Dendritic cell treated with granulocyte-macrophage colony-stimulating factor and Interleukin-4, amounts not matched to agents 40 ng/mL and 50 ng/mL, for 4 days (primary cell): ENCODE measurements around the gene PSTPIP1.

Experiments
- H3K27ac Mint-ChIP-seq: one replicate; pipeline ENCODE4 v1.8.0; 2022; ENCODE audit warnings: mild to moderate bottlenecking, mixed read lengths
- H3K27me3 Mint-ChIP-seq: one replicate; pipeline ENCODE4 v1.8.0; 2022; ENCODE audit warnings: mild to moderate bottlenecking, mixed read lengths
- H3K36me3 Mint-ChIP-seq: one replicate; pipeline ENCODE4 v1.8.0; 2022; ENCODE audit warnings: low read depth, mixed read lengths
- H3K4me1 Mint-ChIP-seq: one replicate; pipeline ENCODE4 v1.8.0; 2022; ENCODE audit warnings: low read depth, mixed read lengths
- H3K4me3 Mint-ChIP-seq: one replicate; pipeline ENCODE4 v1.8.0; 2022; ENCODE audit warnings: mild to moderate bottlenecking, moderate library complexity, mixed read lengths
- H3K9me3 Mint-ChIP-seq: one replicate; pipeline ENCODE4 v1.8.0; 2022; ENCODE audit warnings: mixed read lengths
- intact Hi-C: fragments of 100-400 bp; cut with micrococcal nuclease; formaldehyde crosslinking; loops from one replicate; pipeline ENCODE4 v1.15.0; 2022

PSTPIP1 gene

GRCh38 chr15:77039217-77039533 is 44.2 kb downstream of the PSTPIP1 start:
- Mint-ChIP-seq H3K4me1 (peaks cover 20% of the 10 kb centered on the region), H3K27ac (no peak overlapping the region), H3K9me3 (no peaks in the 10 kb centered on the region), H3K27me3 (no peaks in the 10 kb centered on the region), H3K4me3 (no peak overlapping the region), H3K36me3 (peaks cover 61% of the 10 kb centered on the region)
- intact Hi-C loops, result no loop called here

- Mint-ChIP-seq H3K36me3 (peaks cover 61% of the 10 kb centered on the region), H3K4me1 (peaks cover 20% of the 10 kb centered on the region), H3K27me3 (no peaks in the 10 kb centered on the region), H3K27ac (no peak overlapping the region), H3K9me3 (no peaks in the 10 kb centered on the region), H3K4me3 (no peak overlapping the region)
- intact Hi-C loops, result loop anchor here (10.0 kb wide), 1 partner anchor 55 kb away; no protein-coding TSS in a partner anchor
These were observed 44.9 kb downstream of the PSTPIP1 start for GRCh38 chr15:77039848-77040247.

DNA sequence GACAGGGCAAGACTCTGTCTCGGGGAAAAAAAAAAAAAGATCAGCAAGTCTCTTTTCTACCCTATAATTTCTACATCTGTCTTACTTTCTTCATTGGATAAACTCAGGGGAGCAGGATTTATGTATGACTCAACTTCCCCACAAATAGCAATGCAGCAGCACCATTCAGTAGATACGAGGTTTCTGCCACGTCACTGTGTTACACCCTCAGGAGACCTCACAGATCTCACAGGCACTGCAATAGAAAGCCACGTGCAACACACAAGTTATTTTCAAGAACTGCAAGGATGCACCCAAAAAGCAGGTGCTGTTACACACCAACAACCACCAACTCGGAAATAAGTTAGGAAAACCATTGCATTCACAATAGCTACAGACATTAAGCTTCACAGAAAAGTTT is 45.7 kb downstream of the PSTPIP1 start:
- Mint-ChIP-seq H3K27ac (no peak overlapping the region), H3K9me3 (no peaks in the 10 kb centered on the region), H3K4me3 (no peak overlapping the region), H3K36me3 (peaks cover 61% of the 10 kb centered on the region), H3K4me1 (peaks cover 28% of the 10 kb centered on the region), H3K27me3 (no peaks in the 10 kb centered on the region)
- intact Hi-C loops, result loop anchor here (10.0 kb wide), 1 partner anchor 54 kb away; no protein-coding TSS in a partner anchor

DNA sequence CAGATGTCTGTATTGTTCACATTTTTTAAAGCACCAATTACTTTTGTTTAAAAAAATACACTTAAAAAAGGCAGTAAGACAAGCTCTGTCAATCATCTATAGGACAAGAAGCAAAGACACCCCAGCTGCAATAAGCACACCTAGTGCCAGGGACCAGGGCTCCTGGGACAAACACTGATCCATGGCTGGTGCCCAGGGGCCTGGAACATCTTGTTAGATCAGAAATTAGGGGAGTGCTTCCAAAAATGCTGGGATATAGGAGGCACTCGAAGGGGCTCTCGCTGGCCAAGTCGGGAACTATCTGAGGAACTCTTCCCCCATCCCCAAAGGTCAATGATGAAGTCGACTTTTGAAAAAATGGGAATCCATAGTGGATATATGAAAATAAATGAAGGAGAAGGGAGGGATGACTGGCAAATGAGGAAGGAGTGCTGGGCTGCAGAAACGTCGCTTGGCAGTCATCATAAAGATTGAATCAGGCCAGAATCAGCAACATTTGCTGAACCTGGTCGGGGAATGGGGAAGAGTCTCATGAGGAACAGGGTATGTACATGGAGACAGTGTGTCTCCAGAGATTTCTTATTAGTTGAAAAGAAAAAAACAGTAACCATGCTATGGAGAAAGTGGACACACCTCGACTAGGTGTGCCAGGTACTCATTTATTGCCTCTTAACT is 47.5 kb downstream of the PSTPIP1 start:
- Mint-ChIP-seq H3K4me1 (peaks cover 28% of the 10 kb centered on the region), H3K4me3 (no peak overlapping the region), H3K9me3 (no peaks in the 10 kb centered on the region), H3K27ac (peak overlapping the region; percentile 52), H3K36me3 (peaks cover 60% of the 10 kb centered on the region), H3K27me3 (no peaks in the 10 kb centered on the region)
- intact Hi-C loops, result loop anchor here (10.0 kb wide), 1 partner anchor 52 kb away; no protein-coding TSS in a partner anchor

- intact Hi-C loops, result loop anchor here (10.0 kb wide), 1 partner anchor 52 kb away; no protein-coding TSS in a partner anchor
- no peak overlapping the region for H3K4me3 Mint-ChIP-seq
- no peaks in the 10 kb centered on the region for H3K9me3 Mint-ChIP-seq
- H3K36me3 Mint-ChIP-seq, result peaks cover 61% of the 10 kb centered on the region
- H3K27ac Mint-ChIP-seq, result peak overlapping the region; percentile 52
- no peaks in the 10 kb centered on the region for H3K27me3 Mint-ChIP-seq
- peaks cover 28% of the 10 kb centered on the region for H3K4me1 Mint-ChIP-seq
These were observed 48.3 kb downstream of the PSTPIP1 start for GRCh38 chr15:77042955-77043920.

GRCh38 chr15:77044228-77045042 is 49.5 kb downstream of the PSTPIP1 start:
- no peaks in the 10 kb centered on the region for H3K27me3 Mint-ChIP-seq
- H3K36me3 Mint-ChIP-seq, result peaks cover 69% of the 10 kb centered on the region
- H3K4me1 Mint-ChIP-seq, result peaks cover 28% of the 10 kb centered on the region
- intact Hi-C loops, result loop anchor here (10.0 kb wide), 1 partner anchor 50 kb away; no protein-coding TSS in a partner anchor
- no peak overlapping the region for H3K27ac Mint-ChIP-seq
- H3K4me3 Mint-ChIP-seq, result no peak overlapping the region
- no peaks in the 10 kb centered on the region for H3K9me3 Mint-ChIP-seq

DNA sequence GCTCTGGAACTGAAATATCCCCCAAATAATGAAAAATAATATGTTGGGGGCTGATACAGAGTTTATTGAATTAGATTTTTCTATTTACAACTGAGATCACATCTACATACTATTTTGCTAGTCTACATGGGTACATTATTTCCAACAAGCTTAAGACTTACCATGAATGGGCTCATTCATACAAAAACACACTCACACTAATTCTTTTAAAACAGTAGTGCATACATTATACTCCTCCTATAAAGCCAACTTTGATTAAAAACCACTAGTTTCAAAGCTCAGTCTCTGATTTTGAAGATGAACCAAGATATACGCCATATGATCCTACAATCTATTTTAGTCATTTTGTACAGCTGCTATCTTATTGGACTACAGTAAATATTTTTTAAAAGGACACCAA is 51.1 kb downstream of the PSTPIP1 start:
- Mint-ChIP-seq H3K27me3 (no peaks in the 10 kb centered on the region), H3K9me3 (no peaks in the 10 kb centered on the region), H3K36me3 (peaks cover 64% of the 10 kb centered on the region), H3K4me3 (no peak overlapping the region), H3K27ac (no peak overlapping the region), H3K4me1 (peaks cover 28% of the 10 kb centered on the region)
- intact Hi-C loops, result loop anchor here (10.0 kb wide), 1 partner anchor 49 kb away; no protein-coding TSS in a partner anchor

DNA sequence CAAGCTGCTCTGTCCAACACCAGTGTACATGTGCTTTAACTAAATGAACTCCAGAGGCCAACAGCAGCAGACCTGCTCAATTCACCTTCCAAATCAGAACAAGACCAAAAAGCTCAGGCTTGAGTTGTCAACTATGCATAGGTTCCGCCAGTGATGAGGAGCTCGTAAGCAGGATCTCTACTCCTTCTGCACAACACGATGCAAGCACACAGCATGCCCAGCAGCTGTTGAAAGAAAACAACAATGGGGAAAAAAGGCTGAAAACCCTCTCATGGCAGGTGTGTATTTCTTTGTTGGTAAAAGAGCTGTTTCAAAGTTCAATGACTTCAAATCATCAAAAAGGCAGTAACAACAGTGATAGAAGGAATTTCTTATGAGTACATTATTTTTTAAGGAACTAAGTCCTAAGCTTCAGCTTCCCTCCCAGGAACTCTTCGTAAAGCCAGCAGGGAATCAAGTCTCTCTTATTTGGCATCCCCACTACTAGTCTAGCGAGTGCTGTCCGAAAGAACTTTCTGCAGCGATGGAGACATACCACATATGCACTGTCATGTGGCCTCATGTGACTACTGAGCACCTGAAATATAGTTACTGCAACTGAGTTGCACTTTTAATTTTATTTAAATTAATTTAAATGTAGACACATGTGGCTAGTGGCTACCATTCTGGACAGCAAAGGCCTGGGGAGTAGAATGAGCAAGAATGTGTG is 51.9 kb downstream of the PSTPIP1 start:
- peaks cover 23% of the 10 kb centered on the region for H3K4me1 Mint-ChIP-seq
- no peaks in the 10 kb centered on the region for H3K27me3 Mint-ChIP-seq
- peaks cover 71% of the 10 kb centered on the region for H3K36me3 Mint-ChIP-seq
- no peak overlapping the region for H3K4me3 Mint-ChIP-seq
- H3K9me3 Mint-ChIP-seq, result no peaks in the 10 kb centered on the region
- intact Hi-C loops, result loop anchor here (10.0 kb wide), 1 partner anchor 48 kb away; no protein-coding TSS in a partner anchor
- H3K27ac Mint-ChIP-seq, result no peak overlapping the region

GRCh38 chr15:77048135-77048876 is 53.4 kb downstream of the PSTPIP1 start:
- intact Hi-C loops, result loop anchor here (10.0 kb wide), 1 partner anchor 46 kb away; no protein-coding TSS in a partner anchor
- Mint-ChIP-seq H3K9me3 (no peaks in the 10 kb centered on the region), H3K27ac (no peak overlapping the region), H3K4me1 (peaks cover 11% of the 10 kb centered on the region), H3K36me3 (peaks cover 74% of the 10 kb centered on the region), H3K27me3 (no peaks in the 10 kb centered on the region), H3K4me3 (no peak overlapping the region)

- Mint-ChIP-seq H3K4me3 (no peak overlapping the region), H3K36me3 (peaks cover 42% of the 10 kb centered on the region), H3K9me3 (no peaks in the 10 kb centered on the region), H3K27ac (no peak overlapping the region), H3K4me1 (peaks cover 10% of the 10 kb centered on the region), H3K27me3 (no peaks in the 10 kb centered on the region)
- intact Hi-C loops, result no loop called here
These were observed 57.6 kb downstream of the PSTPIP1 start for GRCh38 chr15:77052556-77052955.

DNA sequence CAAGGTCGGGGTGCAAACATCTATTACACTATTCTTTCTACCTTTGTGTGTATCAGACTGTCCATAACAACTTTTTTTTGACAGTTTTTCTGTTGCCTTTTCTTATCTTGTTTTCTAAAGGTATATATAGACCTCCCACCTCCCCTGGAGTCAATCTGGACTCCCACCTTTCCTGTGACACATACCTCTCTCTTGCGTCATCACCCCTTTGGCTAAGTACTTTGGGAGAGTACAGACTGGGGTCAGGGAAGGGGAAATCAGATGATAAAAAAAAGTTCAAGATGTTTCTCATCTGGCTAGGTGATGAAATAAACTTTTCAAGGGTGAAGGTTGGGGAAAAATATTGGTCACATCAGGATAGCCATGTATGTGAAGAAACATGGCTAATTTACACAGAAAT is 58.8 kb downstream of the PSTPIP1 start:
- peaks cover 32% of the 10 kb centered on the region for H3K36me3 Mint-ChIP-seq
- H3K4me3 Mint-ChIP-seq, result no peak overlapping the region
- intact Hi-C loops, result no loop called here
- no peaks in the 10 kb centered on the region for H3K9me3 Mint-ChIP-seq
- peaks cover 19% of the 10 kb centered on the region for H3K4me1 Mint-ChIP-seq
- H3K27me3 Mint-ChIP-seq, result no peaks in the 10 kb centered on the region
- H3K27ac Mint-ChIP-seq, result no peak overlapping the region

GRCh38 chr15:77057072-77057471 is 62.1 kb downstream of the PSTPIP1 start:
- H3K27ac Mint-ChIP-seq, result no peak overlapping the region
- intact Hi-C loops, result no loop called here
- peaks cover 16% of the 10 kb centered on the region for H3K36me3 Mint-ChIP-seq
- H3K4me1 Mint-ChIP-seq, result peaks cover 38% of the 10 kb centered on the region
- no peaks in the 10 kb centered on the region for H3K9me3 Mint-ChIP-seq
- no peak overlapping the region for H3K4me3 Mint-ChIP-seq
- H3K27me3 Mint-ChIP-seq, result no peaks in the 10 kb centered on the region
